GM19452 (cell line): ENCODE measurements around the gene RUNX3.
A peak's percentile ranks its signal among the peaks of the same experiment; 100 is the strongest.

Source experiments
- ATAC-seq: cut with Tn5 transposase; IDR thresholded peaks from one replicate; pipeline ENCODE4 v1.9.1; 2021; ENCODE audit not compliant: unreplicated experiment

The RUNX3 gene

GRCh38 chr1:24948079-24948827 is 18.2 kb upstream of the RUNX3 start:
- no peak for ATAC-seq

- ATAC-seq, result peak; percentile 82
Observed at GRCh38 chr1:24946861-24947658, 17.0 kb upstream of the RUNX3 start.

GRCh38 chr1:24945354-24946326 is 15.6 kb upstream of the RUNX3 start:
- ATAC-seq, result no peak

- no peak for ATAC-seq
Observed at GRCh38 chr1:24944318-24944717, 14.2 kb upstream of the RUNX3 start.

GRCh38 chr1:24942789-24943188 is 12.7 kb upstream of the RUNX3 start:
- no peak for ATAC-seq

- ATAC-seq, result no peak
Observed at GRCh38 chr1:24941564-24941963, 11.5 kb upstream of the RUNX3 start.

GRCh38 chr1:24940231-24940630 is 10.2 kb upstream of the RUNX3 start:
- ATAC-seq, result no peak

- no peak for ATAC-seq
Observed at GRCh38 chr1:24939675-24940193, 9.7 kb upstream of the RUNX3 start.

- ATAC-seq, result no peak
Observed at GRCh38 chr1:24939040-24939674, 9.1 kb upstream of the RUNX3 start.

GRCh38 chr1:24938276-24938675 is 8.2 kb upstream of the RUNX3 start:
- ATAC-seq, result no peak

- no peak for ATAC-seq
Observed at GRCh38 chr1:24936684-24937083, 6.6 kb upstream of the RUNX3 start.

GRCh38 chr1:24935615-24936484 is 5.8 kb upstream of the RUNX3 start:
- no peak for ATAC-seq

GRCh38 chr1:24935196-24935526 is 5.1 kb upstream of the RUNX3 start:
- no peak for ATAC-seq

GRCh38 chr1:24934310-24935195 is 4.5 kb upstream of the RUNX3 start:
- no peak for ATAC-seq

- ATAC-seq, result no peak
Observed at GRCh38 chr1:24933468-24933867, 3.4 kb upstream of the RUNX3 start.

- no peak for ATAC-seq
Observed at GRCh38 chr1:24932725-24933294, 2.7 kb upstream of the RUNX3 start.

- ATAC-seq, result no peak
Observed at GRCh38 chr1:24932284-24932683, 2.2 kb upstream of the RUNX3 start.

GRCh38 chr1:24931468-24932231 is 1.6 kb upstream of the RUNX3 start:
- ATAC-seq, result no peak
